IMR-90 (cell line): ENCODE data around the gene C16orf74.

Experiments
- CEBPB ChIP-seq: IDR thresholded peaks from 2 replicates; pipeline ENCODE4 v1.6.1; 2012; ENCODE audit warnings: low read depth, low read length, improper control_type of control experiment
- FOS ChIP-seq: fragments of 150-350 bp; IDR thresholded peaks from 2 replicates; pipeline ENCODE4 v1.6.1; 2016; ENCODE audit warnings: low read depth, low read length
- MAFK ChIP-seq: IDR thresholded peaks from 2 replicates; pipeline ENCODE4 v1.6.1; 2012; ENCODE audit warnings: low read depth, low read length, improper control_type of control experiment
- POLR2A ChIP-seq: IDR thresholded peaks from 2 replicates; pipeline ENCODE4 v1.6.1; 2012; ENCODE audit warnings: mild to moderate bottlenecking, low read depth, low read length
- RFX5 ChIP-seq: IDR thresholded peaks from 2 replicates; pipeline ENCODE4 v1.8.0; 2012; ENCODE audit warnings: low read depth, mild to moderate bottlenecking, low read length, moderate library complexity
- SMC3 ChIP-seq: fragments of 150-350 bp; IDR thresholded peaks from 2 replicates; pipeline ENCODE4 v1.6.1; 2016; ENCODE audit warnings: low read depth, mild to moderate bottlenecking, antibody characterized with exemption, low read length, moderate library complexity
- TF ChIP-seq, protein P1 (sequence below): conservative IDR thresholded peaks from 2 replicates; pipeline ENCODE4 v1.5.1; 2012; ENCODE audit warnings: mild to moderate bottlenecking, low read depth, low read length, improper control_type of control experiment
- TF ChIP-seq, protein P2 (sequence below): fragments of 150-350 bp; IDR thresholded peaks from 2 replicates; pipeline ENCODE4 v1.6.1; 2017; ENCODE audit warnings: mild to moderate bottlenecking, antibody characterized with exemption, low read length, low read depth
- TF ChIP-seq, protein P3 (sequence below): fragments of 150-350 bp; IDR thresholded peaks from 2 replicates; pipeline ENCODE4 v1.6.1; 2016; ENCODE audit warnings: low read depth, mild to moderate bottlenecking, low read length, moderate library complexity, borderline replicate concordance

DNA sequence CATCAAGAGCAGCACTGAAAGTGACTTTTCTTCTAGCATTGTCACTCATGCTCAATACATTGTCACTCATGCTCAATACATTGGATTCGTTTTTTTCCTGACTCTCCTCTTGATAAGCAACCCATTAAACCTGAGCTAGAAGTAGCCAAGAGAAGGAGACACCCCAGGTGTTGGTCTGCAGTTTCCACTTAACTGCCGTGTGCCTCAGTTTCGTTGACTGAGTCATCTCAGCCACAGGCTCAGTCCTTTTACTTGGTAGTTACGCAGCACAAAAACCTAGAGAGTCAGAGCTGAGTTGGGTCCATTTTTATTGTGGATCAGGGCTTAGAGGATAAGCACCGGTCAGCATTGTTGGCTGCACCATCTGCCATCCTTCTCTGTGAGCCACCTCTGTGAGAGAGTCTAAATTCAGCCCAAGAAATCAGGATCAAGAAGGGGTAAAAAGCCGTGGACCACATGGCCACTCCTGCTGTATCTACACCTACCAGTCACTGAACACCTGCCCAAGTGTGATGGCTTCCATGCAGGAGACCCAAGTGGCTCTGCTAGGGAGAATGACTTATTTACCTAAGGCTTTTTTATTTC, 73.4 kb downstream of the C16orf74 start:
- TF ChIP-seq RFX5 = no peak
- no peak for TF ChIP-seq SMC3
- TF ChIP-seq, protein P1, sequence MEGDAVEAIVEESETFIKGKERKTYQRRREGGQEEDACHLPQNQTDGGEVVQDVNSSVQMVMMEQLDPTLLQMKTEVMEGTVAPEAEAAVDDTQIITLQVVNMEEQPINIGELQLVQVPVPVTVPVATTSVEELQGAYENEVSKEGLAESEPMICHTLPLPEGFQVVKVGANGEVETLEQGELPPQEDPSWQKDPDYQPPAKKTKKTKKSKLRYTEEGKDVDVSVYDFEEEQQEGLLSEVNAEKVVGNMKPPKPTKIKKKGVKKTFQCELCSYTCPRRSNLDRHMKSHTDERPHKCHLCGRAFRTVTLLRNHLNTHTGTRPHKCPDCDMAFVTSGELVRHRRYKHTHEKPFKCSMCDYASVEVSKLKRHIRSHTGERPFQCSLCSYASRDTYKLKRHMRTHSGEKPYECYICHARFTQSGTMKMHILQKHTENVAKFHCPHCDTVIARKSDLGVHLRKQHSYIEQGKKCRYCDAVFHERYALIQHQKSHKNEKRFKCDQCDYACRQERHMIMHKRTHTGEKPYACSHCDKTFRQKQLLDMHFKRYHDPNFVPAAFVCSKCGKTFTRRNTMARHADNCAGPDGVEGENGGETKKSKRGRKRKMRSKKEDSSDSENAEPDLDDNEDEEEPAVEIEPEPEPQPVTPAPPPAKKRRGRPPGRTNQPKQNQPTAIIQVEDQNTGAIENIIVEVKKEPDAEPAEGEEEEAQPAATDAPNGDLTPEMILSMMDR = no peak
- no peak for TF ChIP-seq FOS
- TF ChIP-seq CEBPB = no peak
- TF ChIP-seq POLR2A = no peak
- TF ChIP-seq MAFK = no peak
- TF ChIP-seq, protein P2, sequence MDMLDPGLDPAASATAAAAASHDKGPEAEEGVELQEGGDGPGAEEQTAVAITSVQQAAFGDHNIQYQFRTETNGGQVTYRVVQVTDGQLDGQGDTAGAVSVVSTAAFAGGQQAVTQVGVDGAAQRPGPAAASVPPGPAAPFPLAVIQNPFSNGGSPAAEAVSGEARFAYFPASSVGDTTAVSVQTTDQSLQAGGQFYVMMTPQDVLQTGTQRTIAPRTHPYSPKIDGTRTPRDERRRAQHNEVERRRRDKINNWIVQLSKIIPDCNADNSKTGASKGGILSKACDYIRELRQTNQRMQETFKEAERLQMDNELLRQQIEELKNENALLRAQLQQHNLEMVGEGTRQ = no peak
- TF ChIP-seq, protein P3, sequence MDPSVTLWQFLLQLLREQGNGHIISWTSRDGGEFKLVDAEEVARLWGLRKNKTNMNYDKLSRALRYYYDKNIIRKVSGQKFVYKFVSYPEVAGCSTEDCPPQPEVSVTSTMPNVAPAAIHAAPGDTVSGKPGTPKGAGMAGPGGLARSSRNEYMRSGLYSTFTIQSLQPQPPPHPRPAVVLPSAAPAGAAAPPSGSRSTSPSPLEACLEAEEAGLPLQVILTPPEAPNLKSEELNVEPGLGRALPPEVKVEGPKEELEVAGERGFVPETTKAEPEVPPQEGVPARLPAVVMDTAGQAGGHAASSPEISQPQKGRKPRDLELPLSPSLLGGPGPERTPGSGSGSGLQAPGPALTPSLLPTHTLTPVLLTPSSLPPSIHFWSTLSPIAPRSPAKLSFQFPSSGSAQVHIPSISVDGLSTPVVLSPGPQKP = no peak
